ENCODE data around the gene PMM1.

The PMM1 gene

DNA sequence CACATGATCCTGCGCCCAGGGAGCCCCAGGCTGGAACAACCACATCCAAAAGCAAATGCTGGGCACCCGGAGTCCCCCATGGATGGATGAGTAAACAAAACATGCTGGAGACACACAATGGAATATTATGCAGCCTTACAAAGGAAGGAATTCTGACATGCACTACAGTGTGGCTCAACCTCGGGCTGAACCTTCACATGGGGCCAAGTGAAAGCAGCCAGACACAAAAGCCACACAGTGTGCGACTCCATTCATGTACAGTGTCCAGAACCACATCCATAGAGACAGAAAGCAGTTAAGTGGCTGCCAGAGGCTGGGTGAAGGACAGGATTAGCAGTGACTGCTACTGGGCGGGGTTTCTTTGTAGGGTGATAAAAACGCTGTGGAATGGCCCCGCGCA, 55.4 kb downstream of the PMM1 start:
- no peak for DNase-seq

DNA sequence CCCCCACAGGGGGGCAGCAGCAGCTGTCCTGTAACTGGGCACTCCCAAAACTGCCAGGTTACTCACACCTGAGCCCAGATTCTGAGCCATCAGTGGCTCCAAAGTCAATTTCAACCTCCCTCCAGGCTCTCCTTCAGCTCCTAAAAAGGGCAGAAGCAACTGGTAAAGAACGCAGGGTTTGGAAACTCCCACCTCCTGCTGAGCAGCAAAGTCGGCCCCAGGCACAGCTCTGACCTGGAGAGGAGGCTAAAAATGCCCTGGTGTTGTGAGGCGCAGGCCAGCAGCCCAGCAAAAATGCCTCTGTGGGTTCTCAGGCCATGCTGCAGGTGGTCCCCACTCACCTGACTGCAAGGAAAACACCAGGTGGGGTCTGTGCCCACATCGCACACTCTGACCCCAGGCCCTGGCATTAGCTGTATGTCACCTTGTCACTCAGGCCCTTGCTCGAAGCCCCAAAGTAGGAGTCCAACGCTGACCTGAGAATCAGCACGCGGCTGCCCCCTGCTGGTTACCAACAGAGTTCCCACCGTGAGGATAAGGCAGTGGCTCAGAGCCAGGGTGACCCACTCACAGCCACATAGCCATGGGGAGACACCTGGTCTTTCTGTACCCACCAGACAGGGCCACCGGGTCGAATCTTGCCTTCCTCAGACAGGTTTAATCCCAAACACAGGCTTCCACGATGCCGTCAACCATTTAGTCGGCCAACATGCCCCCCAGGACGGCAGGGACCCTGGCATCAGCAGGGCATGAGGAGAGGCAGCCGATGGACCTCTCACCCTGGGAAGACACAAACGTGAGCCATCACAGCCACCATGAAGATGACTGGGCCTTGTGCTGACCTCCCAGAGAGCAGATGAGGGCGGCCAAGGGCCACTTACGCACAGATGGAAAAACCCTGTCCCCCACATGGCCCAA, 56.5 kb downstream of the PMM1 start:
- peak; percentile 65 to 72 for DNase-seq

GRCh38 chr22:41531715-41532477, 57.7 kb downstream of the PMM1 start:
- DNase-seq = no peak

DNA sequence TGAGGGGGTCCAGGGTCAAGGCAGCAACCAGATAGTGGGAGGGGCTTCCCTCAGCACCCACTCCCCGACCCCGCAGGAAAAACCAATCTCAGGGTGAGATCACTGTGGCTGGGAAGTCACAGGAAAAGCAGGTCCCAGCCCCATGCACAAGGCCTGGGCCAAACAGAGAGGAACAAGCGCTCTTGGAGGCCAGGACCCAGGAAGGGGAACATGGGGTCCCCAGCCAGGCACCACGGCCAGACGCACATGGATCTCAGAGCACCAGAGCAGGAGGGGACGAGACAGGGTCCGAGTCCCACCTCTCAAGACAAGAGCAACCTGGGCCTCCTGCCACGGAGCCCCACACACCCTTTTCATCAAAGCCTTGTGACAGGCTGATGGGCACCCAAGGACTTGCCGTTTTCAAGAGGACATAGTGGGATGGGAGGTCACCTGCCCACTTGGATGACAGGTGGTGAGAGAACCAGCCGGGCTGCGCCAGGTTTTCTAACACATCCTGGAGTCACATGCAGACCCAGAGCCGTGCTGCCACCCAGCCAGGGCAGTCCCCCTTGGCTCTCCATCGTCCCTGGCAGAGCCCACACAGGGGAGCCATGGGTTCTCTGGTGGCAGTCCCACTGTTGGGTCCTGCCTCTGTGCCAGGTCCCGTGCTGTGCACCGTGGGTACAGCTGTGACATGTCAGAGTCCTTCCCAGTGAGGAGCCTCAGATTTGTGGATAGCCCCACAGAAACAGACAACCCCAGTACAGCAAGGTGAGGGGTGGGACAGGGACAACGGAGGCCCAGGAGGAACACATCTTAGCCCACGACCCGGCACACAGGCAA, 58.5 kb downstream of the PMM1 start:
- DNase-seq = no peak

DNA sequence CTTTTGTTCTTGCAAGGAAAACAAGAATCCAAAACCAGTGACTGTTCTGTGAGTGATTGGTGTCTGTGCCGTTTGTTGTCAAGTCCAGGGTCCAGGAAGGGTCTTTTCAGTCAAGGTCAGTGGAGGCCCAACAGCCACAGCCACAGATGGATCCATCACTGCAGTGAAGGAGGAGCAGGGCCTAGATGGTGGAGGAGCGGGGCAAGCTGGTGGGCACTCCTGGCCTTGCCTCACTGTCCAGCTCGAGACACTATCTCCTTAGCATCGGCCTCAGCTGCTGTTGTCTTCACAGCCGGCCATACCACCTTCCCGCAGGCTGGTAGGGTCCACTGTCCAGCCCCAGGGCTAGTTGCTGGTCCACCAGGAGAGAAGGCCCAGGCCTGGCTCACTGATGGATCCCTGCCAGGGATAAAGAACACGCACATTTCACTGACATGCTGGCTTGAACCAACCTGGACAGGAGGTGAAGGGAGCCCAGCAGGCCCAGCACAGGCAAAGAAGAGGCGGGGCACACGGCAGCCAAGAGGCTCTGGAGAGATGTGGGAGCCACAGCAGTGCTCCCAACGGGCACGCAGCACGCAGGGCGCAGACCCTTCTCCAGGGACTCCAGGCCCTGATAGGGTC, 60.6 kb downstream of the PMM1 start:
- no peak for DNase-seq

GRCh38 chr22:41528132-41528766, 61.4 kb downstream of the PMM1 start:
- no peak for DNase-seq

All from CD4-positive, alpha-beta T cell treated with Interleukin-4 for 1 hour (primary cell).